ENCODE results near the gene RHPN2.

DNA sequence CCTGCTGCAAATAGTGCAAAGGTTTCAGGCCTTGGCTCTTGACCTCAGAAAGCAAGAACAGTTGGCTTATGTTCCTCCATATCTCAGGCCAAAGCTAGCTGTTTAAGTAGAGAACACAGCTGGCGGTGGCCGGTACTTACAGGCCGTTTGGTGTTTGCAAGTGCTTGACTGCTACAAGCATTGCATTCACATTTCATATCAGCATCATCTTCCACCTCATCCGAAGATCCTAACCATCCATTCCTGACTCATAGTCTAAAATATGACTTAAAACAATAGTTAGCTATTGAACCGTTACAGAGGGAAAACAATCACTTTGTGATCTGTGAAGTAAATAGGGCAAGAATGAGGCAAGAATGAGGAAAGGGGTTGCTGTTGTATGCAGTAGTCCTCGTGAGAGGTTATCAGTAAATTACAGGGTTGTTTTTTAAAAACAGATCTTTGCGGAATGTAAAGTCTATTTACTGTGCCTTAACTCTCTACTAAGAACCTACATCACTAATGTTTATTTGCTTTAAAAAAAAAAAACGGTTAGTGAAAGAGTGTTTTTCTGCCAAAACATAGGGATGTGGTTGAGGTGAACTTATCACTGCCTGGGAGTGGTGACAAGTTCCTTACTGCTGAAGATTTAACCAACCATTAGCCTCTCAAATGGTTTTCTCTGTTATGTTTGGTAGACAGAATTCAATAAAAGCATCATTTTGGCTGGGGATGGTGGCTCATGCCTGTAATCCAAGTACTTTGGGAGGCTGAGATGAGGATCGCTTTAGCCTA is 45.6 kb upstream of the RHPN2 start:
- TF ChIP-seq, protein P1, sequence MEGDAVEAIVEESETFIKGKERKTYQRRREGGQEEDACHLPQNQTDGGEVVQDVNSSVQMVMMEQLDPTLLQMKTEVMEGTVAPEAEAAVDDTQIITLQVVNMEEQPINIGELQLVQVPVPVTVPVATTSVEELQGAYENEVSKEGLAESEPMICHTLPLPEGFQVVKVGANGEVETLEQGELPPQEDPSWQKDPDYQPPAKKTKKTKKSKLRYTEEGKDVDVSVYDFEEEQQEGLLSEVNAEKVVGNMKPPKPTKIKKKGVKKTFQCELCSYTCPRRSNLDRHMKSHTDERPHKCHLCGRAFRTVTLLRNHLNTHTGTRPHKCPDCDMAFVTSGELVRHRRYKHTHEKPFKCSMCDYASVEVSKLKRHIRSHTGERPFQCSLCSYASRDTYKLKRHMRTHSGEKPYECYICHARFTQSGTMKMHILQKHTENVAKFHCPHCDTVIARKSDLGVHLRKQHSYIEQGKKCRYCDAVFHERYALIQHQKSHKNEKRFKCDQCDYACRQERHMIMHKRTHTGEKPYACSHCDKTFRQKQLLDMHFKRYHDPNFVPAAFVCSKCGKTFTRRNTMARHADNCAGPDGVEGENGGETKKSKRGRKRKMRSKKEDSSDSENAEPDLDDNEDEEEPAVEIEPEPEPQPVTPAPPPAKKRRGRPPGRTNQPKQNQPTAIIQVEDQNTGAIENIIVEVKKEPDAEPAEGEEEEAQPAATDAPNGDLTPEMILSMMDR (IDR thresholded peaks at IDR 0.05; ENCODE audit: insufficient read depth, low read length), result no peak
- TF ChIP-seq GABPA (IDR thresholded peaks at IDR 0.05; ENCODE audit: low read depth), result no peak
- TF ChIP-seq SPI1 (IDR thresholded peaks at IDR 0.05; ENCODE audit: borderline replicate concordance, low read depth), result no peak
- no peak for TF ChIP-seq POLR2AphosphoS5 (IDR thresholded peaks at IDR 0.05; ENCODE audit: low read depth)
